IMR-90 (cell line): Measurements from ENCODE around the gene ELF5. TPM values are rescaled to one million over a fixed set of nuclear protein-coding genes. Genes with fewer than 3 reads are reported as not detected.

Experiments
- ATAC-seq: fragments of 200-7000 bp; cut with Tn5 transposase; 2 replicates; pipeline ENCODE4 v1.9.1; 2020; ENCODE audit warnings: low read depth, mild to moderate bottlenecking, moderate library complexity
- BruUV-seq: library from RNA; stranded (reverse); fragments of 400-500 nt; replicated peaks from 2 replicates; lab custom pipeline; 2021; lab: Mats Ljungman, UMichigan
- CTCF ChIA-PET: fragments of 300-600 bp; formaldehyde crosslinking; extraction: SDS; loops from one replicate; lab custom pipeline; 2021; ENCODE audit warnings: antibody characterized with exemption; lab: Yijun Ruan, JAX
- POLR2A ChIA-PET: fragments of 300-600 bp; sonication (Branson Sonifier 250); formaldehyde crosslinking; loops from one replicate; lab custom pipeline; 2022; ENCODE audit warnings: antibody characterized with exemption; ENCODE audit not compliant: unreplicated experiment; lab: Charles Lee
- DNase-seq: peaks from one replicate; pipeline ENCODE4 v3.0.0; 2013
- H2AFZ ChIP-seq: replicated peaks from 2 replicates; pipeline ENCODE3; 2013; ENCODE audit warnings: low read length, mild to moderate bottlenecking; ENCODE audit not compliant: poor library complexity
- H2AK5ac ChIP-seq: 2 replicates; pipeline ENCODE4 v1.6.1; 2013; ENCODE audit warnings: low read depth, low read length, inconsistent platforms
- H2AK9ac ChIP-seq: replicated peaks from 2 replicates; pipeline ENCODE3; 2013; ENCODE audit warnings: mild to moderate bottlenecking, low read depth, low read length, moderate library complexity; ENCODE audit not compliant: poor library complexity
- H2BK120ac ChIP-seq: 2 replicates; pipeline ENCODE4 v1.6.1; 2013; ENCODE audit warnings: low read depth, low read length, inconsistent platforms
- H2BK15ac ChIP-seq: 3 replicates; pipeline ENCODE4 v1.6.1; 2013; ENCODE audit warnings: low read depth, low read length, inconsistent platforms
- H2BK20ac ChIP-seq: 2 replicates; pipeline ENCODE4 v1.6.1; 2013; ENCODE audit warnings: low read depth, mild to moderate bottlenecking, inconsistent platforms, low read length, moderate library complexity
- H2BK5ac ChIP-seq: 2 replicates; pipeline ENCODE4 v1.6.1; 2013; ENCODE audit warnings: mild to moderate bottlenecking, low read depth, low read length, inconsistent platforms; ENCODE audit not compliant: poor library complexity, severe bottlenecking
- H3K14ac ChIP-seq: replicated peaks from 2 replicates; pipeline ENCODE4 v1.6.1; 2013; ENCODE audit warnings: low read depth, low read length, inconsistent platforms
- H3K18ac ChIP-seq: 2 replicates; pipeline ENCODE4 v1.6.1; 2013; ENCODE audit warnings: low read depth, low read length, control low read depth
- H3K23ac ChIP-seq: 2 replicates; pipeline ENCODE4 v1.6.1; 2013; ENCODE audit warnings: low read depth, low read length, inconsistent platforms
- H3K27ac ChIP-seq: 2 replicates; pipeline ENCODE4 v1.5.1; 2013; ENCODE audit warnings: mild to moderate bottlenecking, control low read depth, low read length; ENCODE audit not compliant: insufficient read depth
- H3K27me3 ChIP-seq: 2 replicates; pipeline ENCODE4 v1.6.1; 2013; ENCODE audit warnings: low read length; ENCODE audit not compliant: control insufficient read depth, insufficient read depth
- H3K36me3 ChIP-seq: 2 replicates; pipeline ENCODE4 v1.6.1; 2013; ENCODE audit warnings: low read length, mixed read lengths; ENCODE audit not compliant: control insufficient read depth, insufficient read depth
- H3K4ac ChIP-seq: 2 replicates; pipeline ENCODE4 v1.6.1; 2013; ENCODE audit warnings: low read depth, low read length, inconsistent platforms
- H3K4me1 ChIP-seq: 2 replicates; pipeline ENCODE4 v1.6.1; 2013; ENCODE audit warnings: low read length, mixed read lengths; ENCODE audit not compliant: control insufficient read depth, insufficient read depth
- H3K4me2 ChIP-seq: 2 replicates; pipeline ENCODE4 v1.6.1; 2013; ENCODE audit warnings: low read depth, mild to moderate bottlenecking, control low read depth, low read length, moderate library complexity
- H3K4me3 ChIP-seq: 2 replicates; pipeline ENCODE4 v1.5.1; 2013; ENCODE audit warnings: low read depth, mild to moderate bottlenecking, control low read depth, low read length, moderate library complexity; ENCODE audit not compliant: insufficient read depth
- H3K56ac ChIP-seq: 2 replicates; pipeline ENCODE4 v1.6.1; 2013; ENCODE audit warnings: low read length, inconsistent platforms; ENCODE audit not compliant: insufficient read depth; ENCODE audit errors: extremely low read depth
- H3K79me1 ChIP-seq, 2 experiments: 2 replicates each; pipeline ENCODE4 v1.6.1; 2013; ENCODE audit warnings: low read length in 2 of 2, inconsistent platforms in 1 of 2, low read depth in 1 of 2
- H3K9ac ChIP-seq: 2 replicates; pipeline ENCODE4 v1.6.1; 2013; ENCODE audit warnings: low read depth, low read length, control low read depth
- H3K9me1 ChIP-seq: 2 replicates; pipeline ENCODE4 v1.6.1; 2013; ENCODE audit warnings: low read length, inconsistent platforms; ENCODE audit not compliant: insufficient read depth
- H3K9me3 ChIP-seq: 2 replicates; pipeline ENCODE4 v1.6.1; 2013; ENCODE audit warnings: low read length; ENCODE audit not compliant: control insufficient read depth, insufficient read depth
- H4K20me1 ChIP-seq: 2 replicates; pipeline ENCODE4 v1.6.1; 2013; ENCODE audit warnings: low read length, inconsistent platforms; ENCODE audit not compliant: insufficient read depth
- H4K5ac ChIP-seq: 2 replicates; pipeline ENCODE4 v1.6.1; 2013; ENCODE audit warnings: mild to moderate bottlenecking, low read depth, low read length, control low read depth
- H4K8ac ChIP-seq, 2 experiments: 2 replicates each; pipeline ENCODE4 v1.6.1; 2013; ENCODE audit warnings: low read depth in 2 of 2, low read length in 2 of 2, control low read depth in 1 of 2, inconsistent platforms in 1 of 2
- H4K91ac ChIP-seq: 2 replicates; pipeline ENCODE4 v1.6.1; 2013; ENCODE audit warnings: low read depth, low read length, inconsistent platforms; ENCODE audit not compliant: insufficient read depth
- BHLHE40 ChIP-seq: fragments of 150-350 bp; IDR thresholded peaks from 2 replicates; pipeline ENCODE4 v1.6.1; 2016; ENCODE audit warnings: mild to moderate bottlenecking, low read depth, low read length
- CEBPB ChIP-seq: IDR thresholded peaks from 2 replicates; pipeline ENCODE4 v1.6.1; 2012; ENCODE audit warnings: low read depth, low read length, improper control_type of control experiment
- CHD1 ChIP-seq: IDR thresholded peaks from 2 replicates; pipeline ENCODE4 v1.6.1; 2012; ENCODE audit warnings: low read depth, low read length, improper control_type of control experiment
- MAFK ChIP-seq: IDR thresholded peaks from 2 replicates; pipeline ENCODE4 v1.6.1; 2012; ENCODE audit warnings: low read depth, low read length, improper control_type of control experiment
- POLR2A ChIP-seq: IDR thresholded peaks from 2 replicates; pipeline ENCODE4 v1.6.1; 2012; ENCODE audit warnings: mild to moderate bottlenecking, low read depth, low read length
- RCOR1 ChIP-seq: IDR thresholded peaks from 2 replicates; pipeline ENCODE4 v1.6.1; 2012; ENCODE audit warnings: mild to moderate bottlenecking, low read length, improper control_type of control experiment; ENCODE audit not compliant: insufficient replicate concordance
- WGBS, 2 experiments: methylation state at CpG; one replicate each; pipeline versions ENCODE4 v1.1.5 to v1.1.7; 2013; ENCODE audit warnings: missing lambda C conversion rate in 2 of 2; ENCODE audit not compliant: insufficient read length in 1 of 2; ENCODE audit errors: extremely low coverage in 2 of 2; 5-methylcytosine and 5-hydroxymethylcytosine counted together
- dilution Hi-C: fragments of 300-500 bp; cut with HindIII; formaldehyde crosslinking; loops from one replicate; pipeline ENCODE4 v1.14.3; 2018; ENCODE audit warnings: low sequenced_read_pairs; ENCODE audit not compliant: unreplicated experiment
- in situ Hi-C: fragments of 300-500 bp; cut with MboI; formaldehyde crosslinking; loops from 3 replicates; pipeline ENCODE4 v1.14.3; 2019; ENCODE audit warnings: low sequenced_read_pairs, inconsistent platforms, mixed read lengths
- intact Hi-C: fragments of 100-400 bp; cut with micrococcal nuclease; formaldehyde crosslinking; loops from 2 replicates; pipeline ENCODE4 v1.10.0; 2022
- polyA plus RNA-seq, 3 experiments: library from polyadenylated mRNA; depleted of rRNA; stranded (reverse); fragments of >200 nt; gene quantifications; 2 replicates each; pipeline ENCODE4 v1.2.3, GENCODE V29; 2012; ENCODE audit warnings: low replicate concordance in 1 of 3
- total RNA-seq: library from RNA; depleted of rRNA; stranded (reverse); fragments of >200 nt; gene quantifications from 2 replicates; pipeline ENCODE4 v1.2.3, GENCODE V29; 2012
- TF ChIP-seq, protein P1 (sequence below): fragments of 150-350 bp; IDR thresholded peaks from 2 replicates; pipeline ENCODE4 v1.6.1; 2016; ENCODE audit warnings: low read depth, mild to moderate bottlenecking, low read length, moderate library complexity, borderline replicate concordance
- TF ChIP-seq, protein P2 (sequence below): conservative IDR thresholded peaks from 2 replicates; pipeline ENCODE4 v1.5.1; 2012; ENCODE audit warnings: mild to moderate bottlenecking, low read depth, low read length, improper control_type of control experiment
- TF ChIP-seq, protein P3 (sequence below): fragments of 150-350 bp; IDR thresholded peaks from 2 replicates; pipeline ENCODE4 v1.6.1; 2017; ENCODE audit warnings: mild to moderate bottlenecking, antibody characterized with exemption, low read length, low read depth

ELF5 gene
- total and polyA plus RNA-seq, 2 of the 4 experiments (the other 2 are of a cell fraction), result not detected

DNA sequence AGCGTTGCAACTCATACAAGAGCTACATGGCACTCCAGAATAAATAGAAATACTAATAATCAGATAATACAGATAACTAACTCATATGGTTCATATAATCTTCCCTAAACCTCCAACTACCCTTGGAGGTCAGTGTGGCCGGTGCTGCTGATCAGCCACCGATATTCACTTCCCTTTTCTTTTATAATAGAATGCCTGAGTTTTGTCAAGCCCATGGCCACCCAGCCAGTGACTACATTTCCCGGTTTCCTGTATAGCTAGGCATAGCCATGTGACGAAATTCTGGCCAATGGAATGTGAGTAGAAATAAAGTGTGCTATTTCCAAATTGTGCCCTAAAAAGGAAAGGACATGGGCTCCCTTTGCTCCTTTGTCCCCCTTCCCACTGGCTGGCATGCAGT lies 80.8 kb downstream of the ELF5 start:
- Histone ChIP-seq H3K14ac (no peak overlapping the region), H2AK5ac (no peak overlapping the region), H4K8ac (no peak overlapping the region), H4K5ac (no peak overlapping the region), H2BK20ac (no peak overlapping the region), H3K79me1 (no peaks in the 10 kb centered on the region), H2BK120ac (no peak overlapping the region), H3K18ac (no peak overlapping the region), H3K4ac (no peak overlapping the region), H2BK15ac (no peak overlapping the region), H3K36me3 (no peaks in the 10 kb centered on the region), H3K27me3 (no peaks in the 10 kb centered on the region; the same call in 1 of the 2 replicates), H3K56ac (no peak overlapping the region), H2AK9ac (no peak overlapping the region), H3K23ac (no peak overlapping the region), H3K9me1 (no peaks in the 10 kb centered on the region), H3K9ac (no peak overlapping the region), H3K4me2 (no peak overlapping the region), H3K4me1 (peaks cover 1% of the 10 kb centered on the region; the same call in 1 of the 2 replicates), H4K91ac (no peak overlapping the region), H3K27ac (no peak overlapping the region), H3K9me3 (no peaks in the 10 kb centered on the region), H4K20me1 (no peaks in the 10 kb centered on the region), H3K4me3 (no peak overlapping the region), H2AFZ (no peak overlapping the region), H2BK5ac (no peak overlapping the region)
- in situ Hi-C loops (no loop called here), dilution Hi-C loops (no loop called here), intact Hi-C loops (no loop called here)
- ATAC-seq, result no peak
- TF ChIP-seq CHD1, result no peak
- TF ChIP-seq, protein P1, sequence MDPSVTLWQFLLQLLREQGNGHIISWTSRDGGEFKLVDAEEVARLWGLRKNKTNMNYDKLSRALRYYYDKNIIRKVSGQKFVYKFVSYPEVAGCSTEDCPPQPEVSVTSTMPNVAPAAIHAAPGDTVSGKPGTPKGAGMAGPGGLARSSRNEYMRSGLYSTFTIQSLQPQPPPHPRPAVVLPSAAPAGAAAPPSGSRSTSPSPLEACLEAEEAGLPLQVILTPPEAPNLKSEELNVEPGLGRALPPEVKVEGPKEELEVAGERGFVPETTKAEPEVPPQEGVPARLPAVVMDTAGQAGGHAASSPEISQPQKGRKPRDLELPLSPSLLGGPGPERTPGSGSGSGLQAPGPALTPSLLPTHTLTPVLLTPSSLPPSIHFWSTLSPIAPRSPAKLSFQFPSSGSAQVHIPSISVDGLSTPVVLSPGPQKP, result no peak
- TF ChIP-seq, protein P2, sequence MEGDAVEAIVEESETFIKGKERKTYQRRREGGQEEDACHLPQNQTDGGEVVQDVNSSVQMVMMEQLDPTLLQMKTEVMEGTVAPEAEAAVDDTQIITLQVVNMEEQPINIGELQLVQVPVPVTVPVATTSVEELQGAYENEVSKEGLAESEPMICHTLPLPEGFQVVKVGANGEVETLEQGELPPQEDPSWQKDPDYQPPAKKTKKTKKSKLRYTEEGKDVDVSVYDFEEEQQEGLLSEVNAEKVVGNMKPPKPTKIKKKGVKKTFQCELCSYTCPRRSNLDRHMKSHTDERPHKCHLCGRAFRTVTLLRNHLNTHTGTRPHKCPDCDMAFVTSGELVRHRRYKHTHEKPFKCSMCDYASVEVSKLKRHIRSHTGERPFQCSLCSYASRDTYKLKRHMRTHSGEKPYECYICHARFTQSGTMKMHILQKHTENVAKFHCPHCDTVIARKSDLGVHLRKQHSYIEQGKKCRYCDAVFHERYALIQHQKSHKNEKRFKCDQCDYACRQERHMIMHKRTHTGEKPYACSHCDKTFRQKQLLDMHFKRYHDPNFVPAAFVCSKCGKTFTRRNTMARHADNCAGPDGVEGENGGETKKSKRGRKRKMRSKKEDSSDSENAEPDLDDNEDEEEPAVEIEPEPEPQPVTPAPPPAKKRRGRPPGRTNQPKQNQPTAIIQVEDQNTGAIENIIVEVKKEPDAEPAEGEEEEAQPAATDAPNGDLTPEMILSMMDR, result no peak
- TF ChIP-seq, protein P3, sequence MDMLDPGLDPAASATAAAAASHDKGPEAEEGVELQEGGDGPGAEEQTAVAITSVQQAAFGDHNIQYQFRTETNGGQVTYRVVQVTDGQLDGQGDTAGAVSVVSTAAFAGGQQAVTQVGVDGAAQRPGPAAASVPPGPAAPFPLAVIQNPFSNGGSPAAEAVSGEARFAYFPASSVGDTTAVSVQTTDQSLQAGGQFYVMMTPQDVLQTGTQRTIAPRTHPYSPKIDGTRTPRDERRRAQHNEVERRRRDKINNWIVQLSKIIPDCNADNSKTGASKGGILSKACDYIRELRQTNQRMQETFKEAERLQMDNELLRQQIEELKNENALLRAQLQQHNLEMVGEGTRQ, result no peak
- TF ChIP-seq MAFK, result no peak
- TF ChIP-seq POLR2A, result no peak
- TF ChIP-seq CEBPB, result no peak
- no peak for TF ChIP-seq RCOR1
- no peak for TF ChIP-seq BHLHE40
- POLR2A ChIA-PET, result no interaction called here
- WGBS, 2 experiments, result no CpG with 5 or more reads among the region's 5 CpGs
- no peak for DNase-seq
- CTCF ChIA-PET, result no interaction called here
- no TSS peak for BruUV-seq
